KMS-11 (cell line): ENCODE results near the gene CA11.
A peak's percentile ranks its signal among the peaks of the same experiment; 100 is the strongest.
"Not testable (repeated sequence)": the region's sequence is repeated elsewhere in the genome, so short reads cannot be mapped to it uniquely, and the experiment has no call there.

Experiments used
- H2AFZ ChIP-seq: fragments of 200-600 bp; sonication (generic); 2 replicates; pipeline ENCODE4 v1.6.1; 2016; ENCODE audit warnings: antibody characterized with exemption, mixed run types, low read depth
- H3K27ac ChIP-seq: fragments of 200-600 bp; sonication (generic); 2 replicates; pipeline ENCODE4 v1.6.1; 2016; ENCODE audit warnings: mild to moderate bottlenecking, mixed run types
- H3K27me3 ChIP-seq: fragments of 200-600 bp; sonication (generic); 2 replicates; pipeline ENCODE4 v1.6.1; 2017; ENCODE audit warnings: mild to moderate bottlenecking, low read depth, mixed run types, moderate library complexity; ENCODE audit not compliant: insufficient read depth
- H3K36me3 ChIP-seq: fragments of 200-600 bp; sonication (generic); 2 replicates; pipeline ENCODE4 v1.6.1; 2017; ENCODE audit warnings: mild to moderate bottlenecking, mixed run types; ENCODE audit not compliant: insufficient read depth
- H3K4me1 ChIP-seq: fragments of 200-600 bp; sonication (generic); 2 replicates; pipeline ENCODE4 v1.6.1; 2016; ENCODE audit warnings: mild to moderate bottlenecking, low read depth, mixed run types; ENCODE audit not compliant: poor library complexity, severe bottlenecking
- H3K4me2 ChIP-seq: fragments of 200-600 bp; sonication (generic); 2 replicates; pipeline ENCODE4 v1.7.0; 2016; ENCODE audit warnings: mild to moderate bottlenecking, mixed run types
- H3K4me3 ChIP-seq: fragments of 200-600 bp; sonication (generic); IDR thresholded peaks from 2 replicates; pipeline ENCODE4 v1.6.1; 2017; ENCODE audit warnings: low read depth, low read length, mixed read lengths; ENCODE audit not compliant: insufficient read depth
- H3K79me2 ChIP-seq: fragments of 200-600 bp; sonication (generic); 2 replicates; pipeline ENCODE4 v1.6.1; 2016; ENCODE audit warnings: low read depth, mixed run types; ENCODE audit not compliant: insufficient read depth
- H3K9ac ChIP-seq: fragments of 200-600 bp; sonication (generic); 2 replicates; pipeline ENCODE4 v1.6.1; 2016; ENCODE audit warnings: mild to moderate bottlenecking, mixed run types
- H4K20me1 ChIP-seq: fragments of 200-600 bp; sonication (generic); 2 replicates; pipeline ENCODE4 v1.6.1; 2016; ENCODE audit warnings: mild to moderate bottlenecking, mixed run types; ENCODE audit not compliant: insufficient read depth
- CTCF ChIP-seq: fragments of 200-600 bp; sonication (generic); conservative IDR thresholded peaks from 2 replicates; pipeline ENCODE4 v1.6.1; 2017; ENCODE audit warnings: low read depth, mild to moderate bottlenecking, antibody characterized with exemption, low read length, moderate library complexity, mixed read lengths

Gene CA11

GRCh38 chr19:48661711-48662090, 15.7 kb upstream of the CA11 start:
- H3K9ac ChIP-seq = no peak overlapping the region
- peak overlapping the region; percentile 77; the same call in 1 of the 2 replicates for H2AFZ ChIP-seq
- H3K36me3 ChIP-seq = no peaks in the 10 kb centered on the region
- no peak overlapping the region for H3K27ac ChIP-seq
- peaks cover 13% of the 10 kb centered on the region for H3K4me1 ChIP-seq
- no peak for TF ChIP-seq CTCF
- 0 out of 2 replicates have a peak overlapping the region, but pooled peaks have one; percentile 46 for H3K4me2 ChIP-seq
- no peak overlapping the region for H3K4me3 ChIP-seq
- H3K79me2 ChIP-seq = no peaks in the 10 kb centered on the region
- no peaks in the 10 kb centered on the region for H4K20me1 ChIP-seq
- peaks cover 23% of the 10 kb centered on the region for H3K27me3 ChIP-seq

- peak overlapping the region; percentile 77 for H2AFZ ChIP-seq
- TF ChIP-seq CTCF = no peak
- peaks cover 30% of the 10 kb centered on the region for H3K27me3 ChIP-seq
- peak overlapping the region; percentile 46 for H3K4me2 ChIP-seq
- H3K4me1 ChIP-seq = peaks cover 13% of the 10 kb centered on the region
- H3K27ac ChIP-seq = peak overlapping the region; percentile 61
- peak overlapping the region; percentile 40; the same call in 1 of the 2 replicates for H3K9ac ChIP-seq
- H3K79me2 ChIP-seq = no peaks in the 10 kb centered on the region
- no peaks in the 10 kb centered on the region for H3K36me3 ChIP-seq
- no peaks in the 10 kb centered on the region for H4K20me1 ChIP-seq
- no peak overlapping the region for H3K4me3 ChIP-seq
Measured at GRCh38 chr19:48660852-48661710, 15.1 kb upstream of the CA11 start.

- Histone ChIP-seq H3K4me1 (peaks cover 13% of the 10 kb centered on the region), H2AFZ (no peak overlapping the region), H3K9ac (no peak overlapping the region), H3K4me3 (no peak overlapping the region), H3K36me3 (no peaks in the 10 kb centered on the region), H4K20me1 (no peaks in the 10 kb centered on the region), H3K27ac (no peak overlapping the region), H3K4me2 (no peak overlapping the region), H3K79me2 (no peaks in the 10 kb centered on the region), H3K27me3 (peaks cover 36% of the 10 kb centered on the region)
- no peak for TF ChIP-seq CTCF
Measured at GRCh38 chr19:48659768-48660167, 13.8 kb upstream of the CA11 start.

GRCh38 chr19:48658483-48658882, 12.5 kb upstream of the CA11 start:
- no peak overlapping the region for H3K4me3 ChIP-seq
- no peaks in the 10 kb centered on the region for H3K36me3 ChIP-seq
- H3K4me2 ChIP-seq = no peak overlapping the region
- H3K27ac ChIP-seq = no peak overlapping the region
- H3K79me2 ChIP-seq = no peaks in the 10 kb centered on the region
- TF ChIP-seq CTCF = no peak
- H4K20me1 ChIP-seq = no peaks in the 10 kb centered on the region
- H2AFZ ChIP-seq = no peak overlapping the region
- H3K9ac ChIP-seq = no peak overlapping the region
- H3K27me3 ChIP-seq = peaks cover 34% of the 10 kb centered on the region
- H3K4me1 ChIP-seq = peaks cover 19% of the 10 kb centered on the region

- not testable (repeated sequence) for H2AFZ ChIP-seq, H3K79me2 ChIP-seq, H3K4me2 ChIP-seq, H3K9ac ChIP-seq, H3K27ac ChIP-seq, H4K20me1 ChIP-seq, H3K4me3 ChIP-seq, H3K36me3 ChIP-seq
- Histone ChIP-seq H3K4me1 (peaks cover 19% of the 10 kb centered on the region), H3K27me3 (peaks cover 34% of the 10 kb centered on the region)
Measured at GRCh38 chr19:48657828-48658227, 11.8 kb upstream of the CA11 start.
